Measurements from ENCODE around the gene MAN1A1.

GRCh38 chr6:119329794-119330180, 19.8 kb downstream of the MAN1A1 start:
- no peak for TF ChIP-seq EZH2 (IDR thresholded peaks at IDR 0.05; ENCODE audit: borderline replicate concordance, low read depth, low read length, poor library complexity, severe bottlenecking)
- TF ChIP-seq CTCF (conservative IDR thresholded peaks at IDR 0.05; ENCODE audit: low read depth, low read length), result no peak

Measured in A673 (cell line).